ENCODE measurements around the gene OR52I2. TPM values are rescaled to one million over a fixed set of nuclear protein-coding genes. Genes with fewer than 3 reads are reported as not detected.

The OR52I2 gene
- polyA plus RNA-seq, 1 of the 3 experiments (the other 2 are of a cell fraction): not detected

- no peak for TF ChIP-seq CHD2 (IDR thresholded peaks at IDR 0.05; ENCODE audit: low read length, partially characterized antibody)
- TF ChIP-seq MXI1 (IDR thresholded peaks at IDR 0.05; ENCODE audit: low read depth, low read length): no peak
- no peak for TF ChIP-seq USF1 (IDR thresholded peaks at IDR 0.05; ENCODE audit: borderline replicate concordance, low read depth)
- no peak for TF ChIP-seq PBX3 (IDR thresholded peaks at IDR 0.05)
- TF ChIP-seq TAF1 (IDR thresholded peaks at IDR 0.05; ENCODE audit: borderline replicate concordance, low read depth, low read length): no peak
- no peak for TF ChIP-seq TEAD4 (IDR thresholded peaks at IDR 0.05; ENCODE audit: borderline replicate concordance, insufficient read depth)
- TF ChIP-seq IRF3 (IDR thresholded peaks at IDR 0.05; ENCODE audit: low read depth, low read length): no peak
- no peak for TF ChIP-seq TCF12 (IDR thresholded peaks at IDR 0.05)
- TF ChIP-seq FOSL2 (IDR thresholded peaks at IDR 0.05; ENCODE audit: borderline replicate concordance, low read depth): no peak
- no peak for TF ChIP-seq FOXJ3 (CRISPR knock-in tag; IDR thresholded peaks at IDR 0.05)
- TF ChIP-seq POLR2AphosphoS5 (IDR thresholded peaks at IDR 0.05; ENCODE audit: low read depth, low read length): no peak
Observed at GRCh38 chr11:4565371-4565770, 16.2 kb upstream of the OR52I2 start (continued).

GRCh38 chr11:4569075-4569474 is 12.5 kb upstream of the OR52I2 start:
- Histone ChIP-seq H3K9me3 (no peaks in the 10 kb centered on the region), H4K20me1 (ENCODE audit: insufficient read depth) (no peaks in the 10 kb centered on the region), H3K9ac (no peak overlapping the region), H3K4me1 (ENCODE audit: control insufficient read depth in 1 of 2, insufficient read depth in 2 of 2, low read depth in 1 of 2, low read length in 1 of 2) (no peaks in the 10 kb centered on the region), H3F3A (replicated peaks; ENCODE audit: insufficient read depth) (no peaks in the 10 kb centered on the region), H3K27me3 (ENCODE audit: insufficient read depth) (peaks cover 10% of the 10 kb centered on the region; the same call in 1 of the 2 replicates), H2AFZ (ENCODE audit: low read depth) (no peak overlapping the region), H3K4me2 (no peak overlapping the region), H3K4me3 (ENCODE audit: low read depth in 2 of 2, low read length in 1 of 2) (no peak overlapping the region), H3K36me3 (replicated peaks in 1 of 2; ENCODE audit: control insufficient read depth in 1 of 2, insufficient read depth in 2 of 2, low read length in 1 of 2) (no peaks in the 10 kb centered on the region), H3K27ac (ENCODE audit: low read depth in 2 of 2, low read length in 1 of 2) (no peak overlapping the region), H3K9me2 (no peaks in the 10 kb centered on the region), H3K79me2 (ENCODE audit: insufficient read depth) (no peaks in the 10 kb centered on the region)
- no peak for DNase-seq
- ChIA-PET POLR2A (no interaction called here), CTCF (no interaction called here)
- WGBS (ENCODE audit: low lambda C conversion rate): 8% methylated on average over 15 of the region's 18 CpGs
- TF ChIP-seq REST (IDR thresholded peaks at IDR 0.05; ENCODE audit: low read depth, low read length) (no peak), CHD2 (IDR thresholded peaks at IDR 0.05; ENCODE audit: low read length, partially characterized antibody) (no peak), USF1 (IDR thresholded peaks at IDR 0.05; ENCODE audit: borderline replicate concordance, low read depth) (no peak), ELF1 (IDR thresholded peaks at IDR 0.05) (no peak), EP300 (IDR thresholded peaks at IDR 0.05; ENCODE audit: borderline replicate concordance in 1 of 2, low read depth in 1 of 2, low read length in 1 of 2) (no peak), GATA2 (CRISPR knock-in tag; IDR thresholded peaks at IDR 0.05) (no peak), RCOR1 (IDR thresholded peaks at IDR 0.05; ENCODE audit: low read length) (no peak), RXRA (IDR thresholded peaks at IDR 0.05; ENCODE audit: borderline replicate concordance, low read depth) (no peak), GABPA (IDR thresholded peaks at IDR 0.05; ENCODE audit: low read depth) (no peak), TEAD4 (IDR thresholded peaks at IDR 0.05; ENCODE audit: borderline replicate concordance, insufficient read depth) (no peak), MXI1 (IDR thresholded peaks at IDR 0.05; ENCODE audit: low read depth, low read length) (no peak), YY1 (IDR thresholded peaks at IDR 0.05; ENCODE audit: low read depth) (no peak), EZH2phosphoT487 (IDR thresholded peaks at IDR 0.05; ENCODE audit: borderline replicate concordance, low read depth) (no peak), ZBTB33 (IDR thresholded peaks at IDR 0.05; ENCODE audit: borderline replicate concordance, low read depth) (no peak), POLR2AphosphoS5 (IDR thresholded peaks at IDR 0.05; ENCODE audit: low read depth, low read length) (no peak), SMC3 (IDR thresholded peaks at IDR 0.05; ENCODE audit: low read depth, low read length) (no peak)

Data from SK-N-SH (cell line).